K562 (cell line): ENCODE data around the gene COL1A1. TPM values are rescaled to one million over a fixed set of nuclear protein-coding genes. Genes with fewer than 3 reads are reported as not detected.

Source experiments
- ARHGAP35 ChIP-seq: fragments of 450-650 bp; IDR thresholded peaks from 2 replicates; pipeline ENCODE4 v1.6.1; 2018; ENCODE audit not compliant: partially characterized antibody
- EGR1 ChIP-seq: fragments of 450-650 bp; conservative IDR thresholded peaks from 2 replicates; pipeline ENCODE4 v1.6.1; 2017; ENCODE audit warnings: mild to moderate bottlenecking
- ELF2 ChIP-seq: fragments of 250-450 bp; sonication (Bioruptor Pico); IDR thresholded peaks from 2 replicates; pipeline ENCODE4 v1.5.0; 2021; ENCODE audit warnings: mild to moderate bottlenecking
- HNRNPL ChIP-seq: fragments of 200-400 bp; formaldehyde crosslinking; IDR thresholded peaks from 2 replicates; pipeline ENCODE4 v1.6.1; 2017; ENCODE audit warnings: low read depth, mild to moderate bottlenecking, low read length
- HNRNPUL1 ChIP-seq: fragments of 200-400 bp; formaldehyde crosslinking; IDR thresholded peaks from 2 replicates; pipeline ENCODE4 v1.6.1; 2017; ENCODE audit warnings: low read length
- KLF16 ChIP-seq: IDR thresholded peaks from 2 replicates; pipeline ENCODE4 v1.6.1; 2016; ENCODE audit warnings: antibody characterized with exemption
- NFYB ChIP-seq: IDR thresholded peaks from 2 replicates; pipeline ENCODE4 v1.6.1; 2011; ENCODE audit warnings: mild to moderate bottlenecking, moderate library complexity; ENCODE audit not compliant: insufficient read length; ENCODE audit errors: extremely low read depth
- PHF21A ChIP-seq: fragments of 450-650 bp; IDR thresholded peaks from 2 replicates; pipeline ENCODE4 v1.6.1; 2017; ENCODE audit warnings: low read depth, borderline replicate concordance
- POLR3A ChIP-seq: IDR thresholded peaks from 2 replicates; pipeline ENCODE4 v1.6.1; 2011; ENCODE audit warnings: borderline replicate concordance, mild to moderate bottlenecking, moderate library complexity; ENCODE audit not compliant: insufficient read length, insufficient read depth; ENCODE audit errors: extremely low read depth
- POLR3G ChIP-seq: IDR thresholded peaks from 2 replicates; pipeline ENCODE4 v1.6.1; 2011; ENCODE audit not compliant: insufficient read length, insufficient replicate concordance; ENCODE audit errors: extremely low read depth
- PTRF ChIP-seq: fragments of 450-650 bp; IDR thresholded peaks from 2 replicates; pipeline ENCODE4 v1.6.1; 2016; ENCODE audit warnings: mild to moderate bottlenecking, missing genetic modification characterization, missing compliant biosample characterization
- RBM22 ChIP-seq: fragments of 200-400 bp; formaldehyde crosslinking; IDR thresholded peaks from 2 replicates; pipeline ENCODE4 v1.6.1; 2018; ENCODE audit warnings: low read length, low read depth; ENCODE audit not compliant: poor library complexity, severe bottlenecking
- SP1 ChIP-seq: sonication (generic); formaldehyde crosslinking; IDR thresholded peaks from 2 replicates; pipeline ENCODE4 v1.8.1; 2022; ENCODE audit warnings: mild to moderate bottlenecking, missing genetic modification reagents
- TAF15 ChIP-seq: fragments of 200-400 bp; formaldehyde crosslinking; IDR thresholded peaks from 2 replicates; pipeline ENCODE4 v1.6.1; 2017; ENCODE audit warnings: mild to moderate bottlenecking, low read depth, low read length, moderate library complexity
- TAL1 ChIP-seq: fragments of 450-650 bp; IDR thresholded peaks from 2 replicates; pipeline ENCODE4 v1.6.1; 2016; ENCODE audit warnings: mild to moderate bottlenecking
- ZNF133 ChIP-seq: fragments of 250-450 bp; sonication (Bioruptor Pico); IDR thresholded peaks from 2 replicates; pipeline ENCODE4 v1.4.0; 2020; ENCODE audit warnings: mild to moderate bottlenecking
- ZNF518B ChIP-seq: fragments of 250-450 bp; sonication (Bioruptor Pico); IDR thresholded peaks from 2 replicates; pipeline ENCODE4 v1.5.0; 2021; ENCODE audit warnings: mild to moderate bottlenecking, moderate library complexity
- ZNF778 ChIP-seq: fragments of 450-650 bp; formaldehyde crosslinking; IDR thresholded peaks from 2 replicates; pipeline ENCODE4 v1.4.0; 2020; ENCODE audit warnings: mild to moderate bottlenecking, moderate library complexity
- ZNF785 ChIP-seq: fragments of 250-450 bp; sonication (Bioruptor Pico); IDR thresholded peaks from 2 replicates; pipeline ENCODE4 v1.4.0; 2020; ENCODE audit warnings: mild to moderate bottlenecking
- polyA plus RNA-seq, 8 experiments: library from polyadenylated mRNA; depleted of rRNA in 4 of 8; stranded (reverse) in 5 of 8; unstranded in 3 of 8; fragments of >200 nt; fragmentation: Nextera tagmentation in 2 of 8; fragmentation: Illumina TruSeq in 1 of 8; extraction: Ambion mirVana in 2 of 8; extraction: Trizol in 1 of 8; gene quantifications; 2 replicates each; pipeline versions ENCODE4 v1.2.1 to v1.2.3, GENCODE V29; 2011 to 2014; ENCODE audit warnings: inconsistent platforms in 1 of 8, missing spikeins in 1 of 8
- total RNA-seq, 7 experiments: library from RNA; depleted of rRNA in 6 of 7; stranded (reverse); fragments of >200 nt in 6 of 7; fragmentation: Illumina TruSeq in 2 of 7; extraction: Trizol in 2 of 7; gene quantifications; 2 replicates each; pipeline versions ENCODE4 v1.2.1 to v1.2.3, GENCODE V29; 2011 to 2021; ENCODE audit warnings: low replicate concordance in 1 of 7
- TF ChIP-seq, protein P1 (sequence below): conservative IDR thresholded peaks from 2 replicates; pipeline ENCODE4 v1.6.1; 2011; ENCODE audit warnings: low read depth, mild to moderate bottlenecking, low read length; ENCODE audit not compliant: control insufficient read depth
- TF ChIP-seq, protein P2 (sequence below), 2 experiments: fragments of 450-650 bp; conservative IDR thresholded peaks; 2 replicates each; pipeline ENCODE4 v1.6.1; 2017; ENCODE audit warnings: mild to moderate bottlenecking in 2 of 2, moderate library complexity in 2 of 2

The COL1A1 gene
- total and polyA plus RNA-seq, 9 of the 15 experiments (the other 6 are each of a cell fraction or from before 2014, with no cell fraction given): 0.04 to 3.4 (median 0.18) TPM

DNA sequence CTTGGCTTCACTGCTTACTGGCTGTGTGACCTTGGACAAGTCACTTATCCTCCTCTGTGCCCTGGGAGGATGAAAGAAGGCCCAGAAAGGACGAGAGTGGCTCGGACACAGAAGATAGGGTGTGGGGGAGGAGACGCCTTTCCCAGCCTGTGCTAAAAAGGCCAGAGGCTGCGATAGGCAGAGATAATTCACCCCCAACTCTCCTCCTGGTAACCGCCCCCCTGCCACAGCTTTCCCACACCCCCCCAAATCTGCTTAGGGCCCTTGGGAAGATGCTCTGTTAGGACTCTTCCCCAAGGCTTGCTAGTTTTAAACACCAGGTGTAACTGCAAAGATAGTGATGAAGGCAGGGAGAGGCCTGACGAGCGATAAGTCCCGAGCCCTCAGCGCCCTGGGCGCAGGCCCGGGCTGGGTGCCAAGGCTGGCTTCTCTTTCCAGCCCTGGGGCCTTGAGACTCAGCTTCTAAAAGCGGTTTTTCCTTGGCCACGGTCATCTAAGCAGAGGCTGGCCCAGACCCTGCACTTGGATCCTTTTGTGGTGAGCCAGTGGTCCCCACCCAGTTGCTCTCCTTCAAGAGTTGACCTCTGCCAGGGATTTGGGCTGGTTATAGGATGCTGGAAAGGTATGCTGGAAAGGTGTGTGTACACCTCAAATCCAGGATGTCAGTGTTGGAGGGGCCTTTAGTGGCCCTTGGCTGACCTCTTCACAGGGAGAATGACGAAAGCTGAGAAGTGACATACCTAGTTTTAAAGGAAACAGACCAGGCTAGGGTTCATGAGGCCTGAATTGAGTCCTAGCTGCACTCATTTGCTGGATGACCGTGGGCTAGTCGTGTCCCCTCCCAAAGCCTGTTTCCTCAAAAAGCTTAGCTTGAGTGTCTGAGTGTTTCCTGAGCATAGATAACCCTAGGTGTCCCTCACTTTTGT is 47.5 kb downstream of the COL1A1 start (continued):
- TF ChIP-seq, protein P1, sequence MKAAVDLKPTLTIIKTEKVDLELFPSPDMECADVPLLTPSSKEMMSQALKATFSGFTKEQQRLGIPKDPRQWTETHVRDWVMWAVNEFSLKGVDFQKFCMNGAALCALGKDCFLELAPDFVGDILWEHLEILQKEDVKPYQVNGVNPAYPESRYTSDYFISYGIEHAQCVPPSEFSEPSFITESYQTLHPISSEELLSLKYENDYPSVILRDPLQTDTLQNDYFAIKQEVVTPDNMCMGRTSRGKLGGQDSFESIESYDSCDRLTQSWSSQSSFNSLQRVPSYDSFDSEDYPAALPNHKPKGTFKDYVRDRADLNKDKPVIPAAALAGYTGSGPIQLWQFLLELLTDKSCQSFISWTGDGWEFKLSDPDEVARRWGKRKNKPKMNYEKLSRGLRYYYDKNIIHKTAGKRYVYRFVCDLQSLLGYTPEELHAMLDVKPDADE: no peak
- TF ChIP-seq ZNF133 (no peak), TAF15 (no peak), ZNF778 (no peak), PHF21A (0 out of 2 replicates have a peak, but pooled peaks have one; percentile 30), ARHGAP35 (no peak), KLF16 (peak; percentile 82), ZNF785 (CRISPR knock-in tag) (no peak), POLR3A (no peak), EGR1 (peak; percentile 77), POLR3G (no peak), TAL1 (peak; percentile 66), HNRNPL (no peak), RBM22 (no peak), ZNF518B (CRISPR knock-in tag) (no peak), NFYB (no peak), PTRF (no peak), SP1 (no peak), HNRNPUL1 (no peak), ELF2 (CRISPR knock-in tag) (no peak)
- TF ChIP-seq, protein P2, sequence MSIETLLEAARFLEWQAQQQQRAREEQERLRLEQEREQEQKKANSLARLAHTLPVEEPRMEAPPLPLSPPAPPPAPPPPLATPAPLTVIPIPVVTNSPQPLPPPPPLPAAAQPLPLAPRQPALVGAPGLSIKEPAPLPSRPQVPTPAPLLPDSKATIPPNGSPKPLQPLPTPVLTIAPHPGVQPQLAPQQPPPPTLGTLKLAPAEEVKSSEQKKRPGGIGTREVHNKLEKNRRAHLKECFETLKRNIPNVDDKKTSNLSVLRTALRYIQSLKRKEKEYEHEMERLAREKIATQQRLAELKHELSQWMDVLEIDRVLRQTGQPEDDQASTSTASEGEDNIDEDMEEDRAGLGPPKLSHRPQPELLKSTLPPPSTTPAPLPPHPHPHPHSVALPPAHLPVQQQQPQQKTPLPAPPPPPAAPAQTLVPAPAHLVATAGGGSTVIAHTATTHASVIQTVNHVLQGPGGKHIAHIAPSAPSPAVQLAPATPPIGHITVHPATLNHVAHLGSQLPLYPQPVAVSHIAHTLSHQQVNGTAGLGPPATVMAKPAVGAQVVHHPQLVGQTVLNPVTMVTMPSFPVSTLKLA (conservative IDR thresholded peaks at IDR 0.05): 0 out of 4 replicates have a peak, but pooled peaks of 1 of the 2 experiments have one; percentile 22
